ENCODE data around the gene TREM1. TPM values are rescaled to one million over a fixed set of nuclear protein-coding genes. Genes with fewer than 3 reads are reported as not detected.

Gene TREM1
- total RNA-seq, 4 donors from 2014 or later = 1.1 to 9.3 (median 1.2) TPM

- intact Hi-C loops (cut with DNase I) = no loop called here
- H3K9me3 ChIP-seq = no peaks in the 10 kb centered on the region
- 100% methylated on average over 2 of the region's 2 CpGs for WGBS
- peaks cover 0 to 29% (median 0%) of the 10 kb centered on the region in 4 donors for H3K27me3 ChIP-seq
- no peaks in the 10 kb centered on the region for H3K36me3 ChIP-seq
- no peak overlapping the region for H3K4me3 ChIP-seq
- DNase-seq (ENCODE audit: extremely low spot score) = no peak
- H3K27ac ChIP-seq (replicated peaks in 1 of 4) = no peak overlapping the region
- TF ChIP-seq POLR2AphosphoS5 (IDR thresholded peaks at IDR 0.05) = no peak
- TF ChIP-seq EP300 (IDR thresholded peaks at IDR 0.05) = no peak
- no peak for TF ChIP-seq POLR2A (IDR thresholded peaks at IDR 0.05; ENCODE audit: low read depth)
- TF ChIP-seq CTCF (IDR thresholded peaks at IDR 0.05) = no peak
- H3K4me1 ChIP-seq = peaks cover 0 to 7% (median 0%) of the 10 kb centered on the region in 4 donors
Observed at GRCh38 chr6:41274256-41274655, 12.2 kb downstream of the TREM1 start.

- Histone ChIP-seq H3K9me3 (no peaks in the 10 kb centered on the region), H3K27me3 (peaks cover 0 to 29% (median 0%) of the 10 kb centered on the region in 4 donors), H3K36me3 (no peaks in the 10 kb centered on the region), H3K4me1 (peaks cover 0 to 1% (median 0%) of the 10 kb centered on the region in 4 donors), H3K27ac (replicated peaks in 1 of 4) (no peak overlapping the region), H3K4me3 (no peak overlapping the region)
- peak; percentile 89 for DNase-seq (ENCODE audit: extremely low spot score)
- intact Hi-C loops (cut with DNase I) = no loop called here
- 76% methylated on average over 5 of the region's 5 CpGs for WGBS
- no peak for TF ChIP-seq CTCF (IDR thresholded peaks at IDR 0.05)
- TF ChIP-seq POLR2AphosphoS5 (IDR thresholded peaks at IDR 0.05) = no peak
- TF ChIP-seq POLR2A (IDR thresholded peaks at IDR 0.05; ENCODE audit: low read depth) = no peak
- no peak for TF ChIP-seq EP300 (IDR thresholded peaks at IDR 0.05)
Observed at GRCh38 chr6:41273714-41274113, 12.8 kb downstream of the TREM1 start.

GRCh38 chr6:41272591-41273240, 13.8 kb downstream of the TREM1 start:
- DNase-seq (ENCODE audit: extremely low spot score) = peak; percentile 68
- H3K27ac ChIP-seq (replicated peaks in 1 of 4) = no peak overlapping the region
- H3K27me3 ChIP-seq = peaks cover 0 to 29% (median 0%) of the 10 kb centered on the region in 4 donors
- 85% methylated on average over 5 of the region's 5 CpGs for WGBS
- no peaks in the 10 kb centered on the region for H3K9me3 ChIP-seq
- intact Hi-C loops (cut with DNase I) = no loop called here
- TF ChIP-seq EP300 (IDR thresholded peaks at IDR 0.05) (no peak), POLR2AphosphoS5 (IDR thresholded peaks at IDR 0.05) (no peak), POLR2A (IDR thresholded peaks at IDR 0.05; ENCODE audit: low read depth) (no peak), CTCF (IDR thresholded peaks at IDR 0.05) (no peak)
- no peak overlapping the region for H3K4me3 ChIP-seq
- H3K36me3 ChIP-seq = no peaks in the 10 kb centered on the region
- no peaks in the 10 kb centered on the region for H3K4me1 ChIP-seq

- Histone ChIP-seq H3K4me3 (no peak overlapping the region), H3K36me3 (no peaks in the 10 kb centered on the region), H3K27me3 (peaks cover 0 to 23% (median 0%) of the 10 kb centered on the region in 4 donors), H3K27ac (replicated peaks in 1 of 4) (no peak overlapping the region), H3K4me1 (no peaks in the 10 kb centered on the region), H3K9me3 (no peaks in the 10 kb centered on the region)
- DNase-seq (ENCODE audit: extremely low spot score) = peak; percentile 87
- intact Hi-C loops (cut with DNase I) = no loop called here
- TF ChIP-seq CTCF (IDR thresholded peaks at IDR 0.05) (no peak), EP300 (IDR thresholded peaks at IDR 0.05) (no peak), POLR2AphosphoS5 (IDR thresholded peaks at IDR 0.05) (no peak), POLR2A (IDR thresholded peaks at IDR 0.05; ENCODE audit: low read depth) (no peak)
- WGBS = 73% methylated on average over 3 of the region's 7 CpGs
Observed at GRCh38 chr6:41271901-41272395, 14.5 kb downstream of the TREM1 start.
